Upper lobe of left lung (tissue), 6 donors: ENCODE data around the gene SPAG7. TPM values are rescaled to one million over a fixed set of nuclear protein-coding genes. Genes with fewer than 3 reads are reported as not detected.

Source experiments
- ATAC-seq, 2 donors: fragments of 200-7000 bp; cut with Tn5 transposase; one replicate each; pipeline ENCODE4 v1.9.1; 2022; ENCODE audit warnings: mild to moderate bottlenecking in 2 of 2, moderate library complexity in 2 of 2; ENCODE audit not compliant: low FRiP score in 2 of 2
- DNase-seq, 2 donors: peaks; one replicate each; pipeline ENCODE4 v3.0.0-alpha.2; 2019 to 2020
- H3K27ac ChIP-seq, 4 donors: fragments of 200-600 bp; sonication (generic); one replicate each; pipeline ENCODE4 v1.5.1; 2016 to 2019
- H3K27me3 ChIP-seq, 4 donors: fragments of 200-600 bp; sonication (generic); one replicate each; pipeline ENCODE4 v1.5.1; 2017 to 2019
- H3K36me3 ChIP-seq, 4 donors: fragments of 200-600 bp; sonication (generic); one replicate each; pipeline ENCODE4 v1.5.1; 2016 to 2019
- H3K4me1 ChIP-seq, 4 donors: fragments of 200-600 bp; sonication (generic); one replicate each; pipeline ENCODE4 v1.5.1; 2018 to 2019
- H3K4me3 ChIP-seq, 4 donors: fragments of 200-600 bp; sonication (generic); one replicate each; pipeline ENCODE4 v1.5.1; 2017 to 2019; ENCODE audit warnings: mild to moderate bottlenecking in 2 of 4, moderate library complexity in 1 of 4
- H3K9me3 ChIP-seq, 4 donors: fragments of 200-600 bp; sonication (generic); one replicate each; pipeline ENCODE4 v1.5.1; 2018 to 2019
- EP300 ChIP-seq, 4 donors: sonication (generic); formaldehyde crosslinking; IDR thresholded peaks; one replicate each; pipeline ENCODE4 v1.5.1; 2017; ENCODE audit warnings: antibody characterized with exemption in 4 of 4, control low read depth in 2 of 4
- POLR2A ChIP-seq, 4 donors: fragments of 450-650 bp; IDR thresholded peaks; one replicate each; pipeline ENCODE4 v1.5.1; 2016 to 2017; ENCODE audit warnings: antibody characterized with exemption in 4 of 4, mild to moderate bottlenecking in 2 of 4
- POLR2AphosphoS5 ChIP-seq, 2 donors: sonication (generic); formaldehyde crosslinking; IDR thresholded peaks; one replicate each; pipeline ENCODE4 v1.5.1; 2017; ENCODE audit warnings: antibody characterized with exemption in 2 of 2
- WGBS, 2 donors: methylation state at CpG; one replicate each; pipeline ENCODE4 v1.1.5; 2017 to 2018; 5-methylcytosine and 5-hydroxymethylcytosine counted together
- total RNA-seq, 6 donors: library from RNA; depleted of rRNA in 4 of 6; stranded (reverse); fragments of >200 nt in 4 of 6; gene quantifications; one replicate each; pipeline versions ENCODE4 v1.1.0 to v1.2.1, GENCODE V29; 2016 to 2021
- TF ChIP-seq, protein P1 (sequence below), 6 experiments: fragments of 450-650 bp in 4 of 6; fragments of 200-600 bp in 2 of 6; sonication (generic) in 2 of 6; IDR thresholded peaks; one replicate each; pipeline ENCODE4 v1.5.1; 2016 to 2019; ENCODE audit warnings: antibody characterized with exemption in 6 of 6
- donor health status: DM: no; HTN: no; CAD: no; lungs with moderate emphysema.
- donor health status: DM: no; HTN: yes; CAD: no; lungs with severe emphysema.

The SPAG7 gene
- total RNA-seq, 6 donors from 2014 or later = 48.2 to 66.4 (median 63.8) TPM

DNA sequence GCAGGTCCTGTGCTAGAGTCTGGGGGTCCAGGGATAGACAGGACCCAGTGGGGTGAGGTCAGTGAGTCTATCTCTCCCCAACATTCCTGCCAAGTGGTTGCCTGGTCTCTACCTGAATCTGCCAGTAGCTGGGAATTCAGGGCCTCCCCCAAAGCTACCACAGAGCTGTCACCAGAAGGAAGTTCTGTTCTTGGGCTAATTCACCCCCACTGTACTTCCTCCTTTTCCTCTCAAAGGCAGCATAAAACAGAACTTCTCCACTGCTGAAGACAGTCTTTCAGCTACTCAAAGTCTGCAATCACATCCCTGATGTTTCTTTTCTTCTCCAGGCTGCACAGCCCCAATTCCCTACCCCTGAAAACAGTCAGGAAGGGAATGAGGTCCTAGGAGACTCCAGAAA is 11.1 kb upstream of the SPAG7 start:
- peak overlapping the region in 3 of 4 donors; percentile 4 to 44 (median 27) for H3K27ac ChIP-seq
- no peak overlapping the region for H3K4me3 ChIP-seq
- ATAC-seq (peak in 1 of 2 donors; percentile 52), DNase-seq (no peak)
- H3K27me3 ChIP-seq = no peaks in the 10 kb centered on the region
- H3K9me3 ChIP-seq = no peaks in the 10 kb centered on the region
- TF ChIP-seq, protein P1, sequence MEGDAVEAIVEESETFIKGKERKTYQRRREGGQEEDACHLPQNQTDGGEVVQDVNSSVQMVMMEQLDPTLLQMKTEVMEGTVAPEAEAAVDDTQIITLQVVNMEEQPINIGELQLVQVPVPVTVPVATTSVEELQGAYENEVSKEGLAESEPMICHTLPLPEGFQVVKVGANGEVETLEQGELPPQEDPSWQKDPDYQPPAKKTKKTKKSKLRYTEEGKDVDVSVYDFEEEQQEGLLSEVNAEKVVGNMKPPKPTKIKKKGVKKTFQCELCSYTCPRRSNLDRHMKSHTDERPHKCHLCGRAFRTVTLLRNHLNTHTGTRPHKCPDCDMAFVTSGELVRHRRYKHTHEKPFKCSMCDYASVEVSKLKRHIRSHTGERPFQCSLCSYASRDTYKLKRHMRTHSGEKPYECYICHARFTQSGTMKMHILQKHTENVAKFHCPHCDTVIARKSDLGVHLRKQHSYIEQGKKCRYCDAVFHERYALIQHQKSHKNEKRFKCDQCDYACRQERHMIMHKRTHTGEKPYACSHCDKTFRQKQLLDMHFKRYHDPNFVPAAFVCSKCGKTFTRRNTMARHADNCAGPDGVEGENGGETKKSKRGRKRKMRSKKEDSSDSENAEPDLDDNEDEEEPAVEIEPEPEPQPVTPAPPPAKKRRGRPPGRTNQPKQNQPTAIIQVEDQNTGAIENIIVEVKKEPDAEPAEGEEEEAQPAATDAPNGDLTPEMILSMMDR (IDR thresholded peaks at IDR 0.05) = no peak
- TF ChIP-seq POLR2AphosphoS5 (IDR thresholded peaks at IDR 0.05) = no peak
- TF ChIP-seq POLR2A (IDR thresholded peaks at IDR 0.05) = no peak
- no peak for TF ChIP-seq EP300 (IDR thresholded peaks at IDR 0.05)
- peaks cover 12 to 96% (median 70%) of the 10 kb centered on the region in 4 donors for H3K36me3 ChIP-seq
- H3K4me1 ChIP-seq = peaks cover 4 to 23% (median 9%) of the 10 kb centered on the region in 4 donors

DNA sequence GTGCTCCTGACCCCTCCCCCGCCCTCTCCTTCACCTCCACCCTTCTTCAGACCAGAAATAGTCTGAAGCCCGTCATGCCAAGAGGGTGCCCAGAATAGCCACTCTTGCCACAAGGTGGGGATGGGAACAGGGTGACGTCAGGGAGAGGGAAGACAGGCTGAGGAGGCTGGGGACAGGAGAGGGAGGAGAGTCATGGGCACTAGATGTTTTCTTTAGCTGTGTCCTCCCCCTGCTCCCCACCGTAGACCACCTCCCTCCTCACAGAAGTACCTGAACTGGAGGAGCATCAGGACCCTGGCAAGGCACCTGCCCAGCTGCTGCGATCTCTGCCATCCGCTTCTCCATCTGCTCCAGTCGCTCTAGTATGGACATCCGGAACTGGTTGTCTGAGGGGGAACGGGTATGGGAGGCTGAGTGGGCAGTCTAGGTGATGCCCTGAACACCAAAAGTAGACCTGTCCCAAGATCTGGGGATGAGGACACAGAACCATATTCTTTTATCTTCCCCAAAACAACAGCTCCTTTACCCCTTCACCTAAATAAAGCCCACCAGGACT is 6.6 kb upstream of the SPAG7 start:
- WGBS, 2 donors = 76 to 90% methylated on average over 9 of the region's 9 CpGs
- Histone ChIP-seq H3K4me3 (no peak overlapping the region), H3K4me1 (peaks cover 0 to 26% (median 13%) of the 10 kb centered on the region in 4 donors), H3K36me3 (peaks cover 21 to 96% (median 70%) of the 10 kb centered on the region in 4 donors), H3K9me3 (no peaks in the 10 kb centered on the region), H3K27ac (no peak overlapping the region), H3K27me3 (no peaks in the 10 kb centered on the region)
- TF ChIP-seq POLR2AphosphoS5 (IDR thresholded peaks at IDR 0.05) = no peak
- TF ChIP-seq EP300 (IDR thresholded peaks at IDR 0.05) = no peak
- TF ChIP-seq POLR2A (IDR thresholded peaks at IDR 0.05) = no peak
- TF ChIP-seq, protein P1 (IDR thresholded peaks at IDR 0.05) = no peak
- DNase-seq (no peak), ATAC-seq (no peak)

DNA sequence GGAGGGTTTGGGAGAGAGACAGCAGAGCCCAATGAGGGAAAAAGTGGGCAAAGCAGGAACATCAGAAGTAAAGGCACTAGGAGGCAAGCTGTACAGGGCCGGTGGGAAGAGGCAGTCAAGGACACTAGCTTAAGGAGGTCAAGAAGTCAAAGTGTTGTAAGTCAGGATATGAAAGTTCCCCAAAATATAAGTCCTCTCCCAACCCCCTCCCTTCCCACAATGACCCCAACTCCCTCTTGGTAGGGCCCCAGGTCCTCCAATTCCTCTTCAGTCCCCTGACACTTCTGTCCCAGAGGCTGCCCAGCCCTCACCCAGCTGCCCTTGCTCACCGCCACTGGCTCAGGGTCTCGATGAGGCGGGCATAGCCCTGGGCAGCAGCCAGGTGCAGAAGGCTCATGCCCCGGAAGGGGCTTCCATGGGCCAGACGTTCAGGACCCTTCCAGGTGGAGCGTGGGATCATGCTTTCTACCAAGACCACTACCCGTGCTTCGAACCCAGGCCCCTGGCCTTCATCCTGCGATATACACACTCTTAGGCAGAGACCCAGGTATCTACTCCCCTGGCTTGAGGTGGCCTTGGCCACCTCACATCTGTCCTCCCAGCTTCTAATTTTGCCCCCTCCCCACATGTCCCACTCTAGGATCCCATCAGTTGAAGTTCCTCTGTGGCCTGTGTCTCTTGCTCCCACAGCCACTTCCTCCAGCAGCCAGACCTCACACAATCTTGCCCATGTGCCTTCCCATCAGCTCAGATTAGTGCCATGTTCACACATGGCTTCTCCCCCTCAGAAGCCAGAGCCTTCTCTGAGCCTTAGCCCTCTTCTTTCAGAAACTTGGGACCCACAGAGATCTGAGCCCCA is 5.9 kb upstream of the SPAG7 start:
- WGBS, 2 donors = 85 to 91% methylated on average over 5 to 10 of the region's 10 CpGs
- no peak for DNase-seq
- Histone ChIP-seq H3K4me1 (peaks cover 6 to 28% (median 19%) of the 10 kb centered on the region in 4 donors), H3K27ac (no peak overlapping the region), H3K36me3 (peaks cover 21 to 96% (median 67%) of the 10 kb centered on the region in 4 donors), H3K4me3 (no peak overlapping the region), H3K9me3 (no peaks in the 10 kb centered on the region), H3K27me3 (no peaks in the 10 kb centered on the region)
- TF ChIP-seq, protein P1 (IDR thresholded peaks at IDR 0.05) = no peak
- TF ChIP-seq EP300 (IDR thresholded peaks at IDR 0.05) = no peak
- no peak for TF ChIP-seq POLR2AphosphoS5 (IDR thresholded peaks at IDR 0.05)
- no peak for TF ChIP-seq POLR2A (IDR thresholded peaks at IDR 0.05)
- no peak for ATAC-seq

DNA sequence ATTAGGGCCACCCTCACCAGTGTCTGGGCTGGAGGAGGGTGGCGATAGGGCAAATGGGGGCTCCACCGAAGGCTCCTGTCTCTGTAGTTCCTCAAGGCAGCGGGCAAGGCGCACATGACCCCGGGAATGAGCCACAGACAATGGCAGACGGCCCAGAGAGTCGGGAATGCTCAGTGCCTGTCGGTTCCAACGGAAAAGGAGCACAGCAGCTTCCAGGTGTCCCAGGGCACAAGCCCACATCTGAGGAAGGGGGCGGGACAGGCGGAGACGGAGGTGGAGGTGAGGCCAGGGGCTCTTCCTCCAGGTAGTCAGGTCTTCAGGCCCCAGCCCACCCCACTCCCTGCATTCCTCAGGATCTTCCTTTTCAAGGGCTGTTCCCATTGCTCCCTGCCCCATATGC is 5.1 kb upstream of the SPAG7 start:
- Histone ChIP-seq H3K27me3 (no peaks in the 10 kb centered on the region), H3K4me1 (peaks cover 12 to 30% (median 25%) of the 10 kb centered on the region in 4 donors), H3K27ac (no peak overlapping the region), H3K4me3 (no peak overlapping the region), H3K9me3 (no peaks in the 10 kb centered on the region), H3K36me3 (peaks cover 20 to 88% (median 59%) of the 10 kb centered on the region in 4 donors)
- TF ChIP-seq POLR2A (IDR thresholded peaks at IDR 0.05) = no peak
- TF ChIP-seq, protein P1 (IDR thresholded peaks at IDR 0.05) = no peak
- ATAC-seq = no peak
- 79 to 92% methylated on average over 10 to 12 of the region's 12 CpGs for WGBS, 2 donors
- DNase-seq = no peak
